CD14-positive monocyte (primary cell): Measurements from ENCODE around the gene PLEKHA3. TPM values are rescaled to one million over a fixed set of nuclear protein-coding genes. Genes with fewer than 3 reads are reported as not detected.
"Not testable (repeated sequence)": the region's sequence is repeated elsewhere in the genome, so short reads cannot be mapped to it uniquely, and the experiment has no call there.

Source experiments
- DNase-seq, 3 donors: peaks; one replicate each; pipeline ENCODE4 v3.0.0-alpha.2; 2011 to 2022
- H2AFZ ChIP-seq: 2 replicates; pipeline ENCODE4 v1.6.0; 2012; ENCODE audit warnings: mild to moderate bottlenecking, low read depth, low read length, inconsistent platforms; ENCODE audit not compliant: insufficient read depth, poor library complexity, severe bottlenecking
- H3K27ac ChIP-seq, 2 donors: 1 replicate in 1 of 2; 2 replicates in 1 of 2; pipeline ENCODE4 v1.5.1; 2012 to 2013; ENCODE audit warnings: low read length in 2 of 2, control low read depth in 1 of 2, inconsistent platforms in 1 of 2, low read depth in 1 of 2, mild to moderate bottlenecking in 1 of 2
- H3K27me3 ChIP-seq, 2 donors: one replicate each; pipeline versions ENCODE4 v1.6.0 to v1.6.1; 2011 to 2013; ENCODE audit warnings: low read length in 2 of 2; ENCODE audit not compliant: control insufficient read depth in 2 of 2, insufficient read depth in 2 of 2
- H3K36me3 ChIP-seq, 2 donors: replicated peaks in 1 of 2; 1 replicate in 1 of 2; 2 replicates in 1 of 2; pipeline versions ENCODE4 v1.5.1 to v1.6.1; 2012 to 2013; ENCODE audit warnings: low read length in 2 of 2, control low read depth in 1 of 2, inconsistent platforms in 1 of 2, mild to moderate bottlenecking in 1 of 2; ENCODE audit not compliant: insufficient read depth in 2 of 2, control insufficient read depth in 1 of 2
- H3K4me1 ChIP-seq, 2 donors: 1 replicate in 1 of 2; 2 replicates in 1 of 2; pipeline versions ENCODE4 v1.5.1 to v1.6.1; 2012 to 2013; ENCODE audit warnings: low read length in 2 of 2, control low read depth in 1 of 2, inconsistent platforms in 1 of 2, mild to moderate bottlenecking in 1 of 2, moderate library complexity in 1 of 2; ENCODE audit not compliant: insufficient read depth in 2 of 2, control insufficient read depth in 1 of 2
- H3K4me2 ChIP-seq: replicated peaks from 2 replicates; pipeline ENCODE3; 2012; ENCODE audit warnings: low read length, moderate library complexity, mild to moderate bottlenecking; ENCODE audit not compliant: poor library complexity, severe bottlenecking; ENCODE audit errors: extremely low read depth
- H3K4me3 ChIP-seq, 3 experiments: fragments of 200-600 bp in 1 of 3; sonication (generic) in 1 of 3; replicated peaks in 1 of 3; 1 replicate in 2 of 3; 2 replicates in 1 of 3; pipeline ENCODE4 v1.5.1; 2011 to 2013; ENCODE audit warnings: low read length in 3 of 3, mild to moderate bottlenecking in 3 of 3, control low read depth in 2 of 3, low read depth in 2 of 3, inconsistent platforms in 1 of 3, moderate library complexity in 1 of 3
- H3K79me2 ChIP-seq: 2 replicates; pipeline ENCODE4 v1.6.0; 2012; ENCODE audit warnings: mild to moderate bottlenecking, control low read depth, inconsistent platforms, low read length, moderate library complexity; ENCODE audit not compliant: insufficient read depth
- H3K9ac ChIP-seq: 2 replicates; pipeline ENCODE4 v1.6.0; 2017; ENCODE audit warnings: low read length, mild to moderate bottlenecking; ENCODE audit not compliant: insufficient read depth, poor library complexity, severe bottlenecking
- H3K9me3 ChIP-seq, 2 donors: replicated peaks in 1 of 2; 1 replicate in 1 of 2; 2 replicates in 1 of 2; pipeline versions ENCODE4 v1.5.1 to v1.6.1; 2012 to 2013; ENCODE audit warnings: low read length in 2 of 2, control low read depth in 1 of 2; ENCODE audit not compliant: control insufficient read depth in 1 of 2, insufficient read depth in 1 of 2
- H4K20me1 ChIP-seq: 2 replicates; pipeline ENCODE4 v1.6.0; 2012; ENCODE audit warnings: mild to moderate bottlenecking, low read length, control low read depth, moderate library complexity; ENCODE audit not compliant: insufficient read depth
- H3K27ac Mint-ChIP-seq, 7 donors: one replicate each; pipeline ENCODE4 v1.8.0; 2020; ENCODE audit warnings: mild to moderate bottlenecking in 7 of 7, mixed read lengths in 7 of 7, moderate library complexity in 6 of 7, inconsistent platforms in 2 of 7
- H3K27me3 Mint-ChIP-seq, 3 donors: one replicate each; pipeline ENCODE4 v1.8.0; 2021 to 2022; ENCODE audit warnings: low read depth in 3 of 3, mild to moderate bottlenecking in 3 of 3, mixed read lengths in 3 of 3, moderate library complexity in 3 of 3, inconsistent platforms in 1 of 3
- H3K36me3 Mint-ChIP-seq, 2 donors: one replicate each; pipeline ENCODE4 v1.8.0; 2020; ENCODE audit warnings: mixed read lengths in 2 of 2, inconsistent platforms in 1 of 2, mild to moderate bottlenecking in 1 of 2
- H3K4me1 Mint-ChIP-seq: one replicate; pipeline ENCODE4 v1.8.0; 2020; ENCODE audit warnings: mild to moderate bottlenecking, mixed read lengths
- H3K4me3 Mint-ChIP-seq, 2 donors: one replicate each; pipeline ENCODE4 v1.8.0; 2020; ENCODE audit warnings: mild to moderate bottlenecking in 2 of 2, mixed read lengths in 2 of 2, moderate library complexity in 1 of 2
- H3K9me3 Mint-ChIP-seq, 7 donors: one replicate each; pipeline ENCODE4 v1.8.0; 2020 to 2022; ENCODE audit warnings: mixed read lengths in 7 of 7, mild to moderate bottlenecking in 6 of 7, moderate library complexity in 6 of 7, inconsistent platforms in 2 of 7
- WGBS: methylation state at CpG from one replicate; pipeline ENCODE4 v1.1.5; 2013; ENCODE audit warnings: missing lambda C conversion rate; ENCODE audit not compliant: insufficient coverage; 5-methylcytosine and 5-hydroxymethylcytosine counted together
- intact Hi-C, 2 donors: fragments of 100-400 bp; cut with micrococcal nuclease; formaldehyde crosslinking; loops; one replicate each; pipeline versions ENCODE4 v1.15.0 to v1.15.1; 2023
- polyA plus RNA-seq, 3 donors: library from polyadenylated mRNA; depleted of rRNA in 1 of 3; unstranded in 2 of 3; stranded (reverse) in 1 of 3; fragments of 300-500 nt in 2 of 3; fragments of >200 nt in 1 of 3; fragmentation: Illumina TruSeq in 2 of 3; gene quantifications; 1 replicate in 2 of 3; 2 replicates in 1 of 3; pipeline ENCODE4 v1.2.3, GENCODE V29; 2012 to 2021
- TF ChIP-seq, protein P1 (sequence below): fragments of 200-600 bp; IDR thresholded peaks from one replicate; pipeline ENCODE4 v1.8.0; 2022; ENCODE audit warnings: antibody characterized with exemption, mild to moderate bottlenecking

PLEKHA3 gene
- polyA plus RNA-seq, 3 donors: 5.3 to 14.1 (median 13.4) TPM

DNA sequence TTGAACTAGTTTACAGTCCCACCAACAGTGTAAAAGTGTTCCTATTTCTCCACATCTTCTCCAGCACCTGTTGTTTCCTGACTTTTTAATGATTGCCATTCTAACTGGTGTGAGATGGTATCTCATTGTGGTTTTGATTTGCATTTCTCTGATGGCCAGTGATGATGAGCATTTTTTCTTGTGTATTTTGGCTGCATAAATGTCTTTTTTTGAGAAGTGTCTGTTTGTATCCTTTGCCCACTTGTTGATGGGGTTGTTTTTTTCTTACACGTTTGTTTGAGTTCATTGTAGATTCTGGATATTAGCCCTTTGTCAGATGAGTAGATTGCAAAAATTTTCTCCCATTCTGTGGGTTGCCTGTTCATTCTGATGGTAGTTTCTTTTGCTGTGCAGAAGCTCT lies 45.2 kb downstream of the PLEKHA3 start:
- peak overlapping the region in 1 of 7 donors; percentile 3 for H3K27ac Mint-ChIP-seq
- H3K36me3 Mint-ChIP-seq, H3K4me2 ChIP-seq, DNase-seq, H3K27me3 ChIP-seq, H3K4me3 ChIP-seq, H3K9me3 ChIP-seq, H3K36me3 ChIP-seq, H3K27ac ChIP-seq, H3K27me3 Mint-ChIP-seq, H3K9ac ChIP-seq, H4K20me1 ChIP-seq, H2AFZ ChIP-seq, intact Hi-C loops: not testable (repeated sequence)
- peaks cover 59% of the 10 kb centered on the region for H3K79me2 ChIP-seq
- H3K4me3 Mint-ChIP-seq: peak overlapping the region in 1 of 2 donors; percentile 0
- no CpG with 5 or more reads among the region's 1 CpG for WGBS
- H3K4me1 ChIP-seq: peaks cover 29 to 30% of the 10 kb centered on the region in 2 donors
- H3K9me3 Mint-ChIP-seq: peaks cover 0 to 12% (median 6%) of the 10 kb centered on the region in 7 donors
- peaks cover 54% of the 10 kb centered on the region for H3K4me1 Mint-ChIP-seq

DNA sequence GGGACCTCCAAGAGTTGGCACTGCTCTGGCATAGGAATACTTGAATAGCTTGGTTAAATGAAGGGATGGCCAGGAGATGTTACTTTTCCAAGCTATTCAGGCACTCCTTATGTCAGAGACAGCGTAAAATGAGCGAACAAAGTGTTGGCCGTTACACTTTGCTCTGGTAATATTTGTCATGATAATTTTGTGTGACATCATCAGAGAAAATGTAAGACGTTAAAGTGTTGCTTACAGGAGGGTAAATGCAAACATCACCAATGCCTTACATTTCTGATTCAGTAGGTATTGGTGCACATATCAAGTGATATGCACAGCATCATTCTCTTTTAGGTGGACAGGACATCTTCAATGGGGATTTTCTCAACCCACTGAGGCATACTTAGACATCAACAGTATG lies 46.0 kb downstream of the PLEKHA3 start:
- no peak for DNase-seq
- Histone ChIP-seq H3K4me3 (no peak overlapping the region), H3K36me3 (no peaks in the 10 kb centered on the region), H3K27me3 (no peaks in the 10 kb centered on the region), H3K4me1 (peaks cover 37 to 38% of the 10 kb centered on the region in 2 donors), H3K79me2 (peaks cover 59% of the 10 kb centered on the region), H3K27ac (no peak overlapping the region), H3K4me2 (no peak overlapping the region), H4K20me1 (no peaks in the 10 kb centered on the region), H3K9me3 (no peaks in the 10 kb centered on the region), H3K9ac (no peak overlapping the region), H2AFZ (no peak overlapping the region)
- Mint-ChIP-seq H3K9me3 (peaks cover 0 to 12% (median 6%) of the 10 kb centered on the region in 7 donors), H3K27ac (no peak overlapping the region), H3K36me3 (peaks cover 4 to 8% of the 10 kb centered on the region in 2 donors), H3K27me3 (no peaks in the 10 kb centered on the region), H3K4me1 (peaks cover 61% of the 10 kb centered on the region), H3K4me3 (no peak overlapping the region)
- intact Hi-C loops: no loop called here
- TF ChIP-seq, protein P1, sequence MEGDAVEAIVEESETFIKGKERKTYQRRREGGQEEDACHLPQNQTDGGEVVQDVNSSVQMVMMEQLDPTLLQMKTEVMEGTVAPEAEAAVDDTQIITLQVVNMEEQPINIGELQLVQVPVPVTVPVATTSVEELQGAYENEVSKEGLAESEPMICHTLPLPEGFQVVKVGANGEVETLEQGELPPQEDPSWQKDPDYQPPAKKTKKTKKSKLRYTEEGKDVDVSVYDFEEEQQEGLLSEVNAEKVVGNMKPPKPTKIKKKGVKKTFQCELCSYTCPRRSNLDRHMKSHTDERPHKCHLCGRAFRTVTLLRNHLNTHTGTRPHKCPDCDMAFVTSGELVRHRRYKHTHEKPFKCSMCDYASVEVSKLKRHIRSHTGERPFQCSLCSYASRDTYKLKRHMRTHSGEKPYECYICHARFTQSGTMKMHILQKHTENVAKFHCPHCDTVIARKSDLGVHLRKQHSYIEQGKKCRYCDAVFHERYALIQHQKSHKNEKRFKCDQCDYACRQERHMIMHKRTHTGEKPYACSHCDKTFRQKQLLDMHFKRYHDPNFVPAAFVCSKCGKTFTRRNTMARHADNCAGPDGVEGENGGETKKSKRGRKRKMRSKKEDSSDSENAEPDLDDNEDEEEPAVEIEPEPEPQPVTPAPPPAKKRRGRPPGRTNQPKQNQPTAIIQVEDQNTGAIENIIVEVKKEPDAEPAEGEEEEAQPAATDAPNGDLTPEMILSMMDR: no peak
- WGBS: 100% methylated on average over 1 of the region's 4 CpGs
